ENCODE measurements around the gene ARFGAP2.

GRCh38 chr11:47156951-47157350 lies 19.7 kb downstream of the ARFGAP2 start:
- TF ChIP-seq CTCF (IDR thresholded peaks at IDR 0.05; ENCODE audit: borderline replicate concordance, extremely low read depth, low read length, poor library complexity, severe bottlenecking) (no peak), EZH2 (IDR thresholded peaks at IDR 0.05; ENCODE audit: borderline replicate concordance, low read depth, low read length, severe bottlenecking) (no peak)

All from DND-41 (cell line).